ENCODE measurements around the gene TEX101.

Gene TEX101

DNA sequence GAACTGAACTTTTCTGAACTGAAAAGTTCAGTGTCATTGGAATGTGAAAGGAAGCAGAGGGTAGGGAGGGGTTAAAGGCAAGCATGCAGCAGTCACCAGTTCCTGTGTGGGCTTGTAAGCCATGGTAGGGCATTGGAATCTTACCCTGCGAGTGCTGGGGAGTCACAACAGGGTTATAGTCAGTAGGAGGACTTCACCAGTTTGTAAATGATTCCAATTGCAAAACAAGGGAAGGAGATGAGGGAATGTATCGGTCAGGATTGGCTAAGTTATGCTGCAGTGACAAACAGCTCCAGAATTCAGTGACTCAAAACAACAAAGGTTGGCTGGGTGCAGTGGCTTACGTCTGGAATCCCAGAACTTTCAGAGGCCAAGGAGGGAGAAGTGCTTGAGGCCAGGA is 37.9 kb downstream of the TEX101 start:
- DNase-seq: no peak

DNA sequence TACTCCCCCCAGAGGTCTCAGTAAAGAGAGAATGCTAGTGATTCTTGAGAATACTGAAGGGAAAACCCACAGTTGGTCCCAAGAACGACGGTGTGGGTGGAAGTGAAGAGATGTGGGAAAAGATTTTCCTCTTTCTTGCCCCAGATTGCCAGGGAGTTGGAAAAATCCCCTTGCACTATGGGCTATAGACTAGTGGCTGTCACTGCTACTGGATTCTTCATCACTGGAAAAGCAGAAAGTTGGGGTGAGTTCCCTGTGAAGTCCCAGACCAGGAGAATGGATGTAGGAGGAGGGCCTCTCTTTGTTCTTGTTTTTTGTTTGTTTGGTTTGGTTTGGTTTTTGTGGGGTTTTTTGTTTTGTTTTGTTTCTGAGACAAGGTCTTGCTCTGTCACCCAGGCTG is 39.3 kb downstream of the TEX101 start:
- DNase-seq: no peak

DNA sequence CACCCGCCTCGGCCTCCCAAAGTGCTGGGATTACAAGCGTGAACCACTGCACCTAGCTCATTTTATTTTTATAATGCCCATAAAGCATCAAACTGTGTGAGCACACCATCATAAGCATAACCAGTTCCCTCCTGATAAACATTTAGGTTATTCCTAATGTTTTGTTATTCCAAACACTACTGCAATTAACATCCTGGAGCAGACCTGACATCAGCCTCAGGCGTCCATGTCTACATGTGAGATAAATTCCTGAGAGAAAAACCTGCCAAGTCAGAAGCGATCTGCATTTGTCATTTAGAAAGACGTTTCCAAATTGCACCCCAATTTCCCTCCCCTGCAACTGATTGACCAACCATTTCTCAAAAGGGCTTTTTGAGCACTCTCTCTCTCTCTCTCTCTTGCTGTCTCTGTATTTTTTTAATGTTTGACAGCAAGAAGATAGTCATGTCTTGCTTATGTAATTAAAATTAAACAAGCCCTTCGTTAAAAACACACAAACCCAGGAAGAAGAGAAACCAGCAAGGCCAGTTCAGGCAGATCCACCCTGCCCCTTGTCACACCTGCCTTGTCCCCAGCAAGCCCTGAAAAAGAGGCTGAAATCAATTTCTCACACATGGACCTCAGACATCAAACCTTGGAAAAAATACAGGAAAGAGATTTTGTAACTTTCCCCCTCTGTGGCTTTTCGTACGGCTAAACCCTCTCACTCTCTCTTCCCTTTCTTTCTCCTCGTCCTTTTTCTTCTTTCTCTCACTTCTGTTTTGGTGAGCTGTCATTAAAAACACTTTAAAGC is 40.8 kb downstream of the TEX101 start:
- DNase-seq: no peak

DNA sequence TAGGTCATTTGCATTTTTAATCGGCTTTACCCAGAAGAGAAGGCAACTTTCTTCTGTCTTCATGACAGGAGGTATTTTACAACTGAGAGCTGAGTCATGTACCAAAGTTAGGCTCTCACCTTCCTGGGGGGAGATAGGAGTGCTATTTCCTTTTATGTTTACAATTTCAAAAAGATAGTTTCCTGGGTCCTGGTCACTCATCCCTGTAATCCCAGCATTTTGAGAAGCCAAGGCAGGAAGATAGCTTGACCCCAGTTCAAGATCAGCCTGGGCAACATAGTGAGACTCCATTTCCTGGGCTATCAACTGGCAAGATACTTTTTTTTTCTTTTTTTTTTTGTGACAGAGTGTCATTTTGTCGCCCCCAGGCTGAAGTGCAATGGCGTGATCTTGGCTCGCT is 43.1 kb downstream of the TEX101 start:
- DNase-seq: no peak

DNA sequence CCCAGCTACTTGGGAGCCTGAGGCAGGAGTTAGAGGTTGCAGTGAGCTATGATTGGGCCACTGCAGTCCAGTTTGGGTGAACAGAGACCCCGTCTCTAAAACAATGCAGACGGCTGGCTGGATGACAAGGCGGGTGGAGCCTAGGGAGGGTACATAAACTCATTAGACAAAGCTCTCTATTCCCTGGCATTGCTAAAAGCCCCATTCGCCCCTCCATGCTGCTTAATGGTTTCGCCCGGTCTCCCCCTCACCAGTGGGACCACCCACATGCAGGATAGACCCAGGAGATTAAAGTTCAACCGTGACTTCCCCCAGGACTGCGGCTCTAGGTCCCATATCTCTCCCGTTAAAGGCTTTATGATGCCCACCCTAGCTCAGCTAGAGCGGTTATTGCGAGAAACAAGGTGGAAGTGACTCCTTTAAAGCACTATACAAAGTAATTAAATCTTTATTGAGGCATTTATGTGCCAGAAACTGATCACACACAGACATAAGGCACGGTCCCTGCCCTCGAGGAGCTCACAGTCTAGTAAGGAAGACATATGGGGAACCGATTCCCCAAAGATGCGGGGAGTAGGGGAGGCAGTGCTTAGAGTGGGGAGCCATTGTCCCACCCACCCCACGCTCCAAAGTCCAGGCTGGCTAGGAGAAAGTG is 45.8 kb downstream of the TEX101 start:
- DNase-seq: no peak

DNA sequence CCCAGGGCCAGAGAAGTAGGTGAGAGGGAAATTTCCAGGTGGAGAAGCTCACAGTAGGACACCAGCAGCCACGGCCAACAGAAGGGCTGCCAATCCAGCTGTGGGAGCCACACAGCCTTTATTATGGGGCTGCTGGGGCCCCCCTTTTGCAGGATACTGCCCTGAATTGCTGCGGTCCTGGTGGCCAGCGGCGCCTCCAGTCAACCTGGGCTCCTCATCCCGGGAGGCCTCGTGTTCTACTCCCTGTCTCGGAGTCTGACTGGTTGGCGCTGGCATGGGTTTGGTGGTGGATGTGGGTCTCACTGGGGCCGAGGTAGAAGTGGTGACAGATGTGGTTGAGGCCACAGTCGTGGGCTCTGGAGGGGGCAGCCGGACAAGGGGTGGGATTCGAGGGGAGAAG is 46.6 kb downstream of the TEX101 start:
- no peak for DNase-seq

DNA sequence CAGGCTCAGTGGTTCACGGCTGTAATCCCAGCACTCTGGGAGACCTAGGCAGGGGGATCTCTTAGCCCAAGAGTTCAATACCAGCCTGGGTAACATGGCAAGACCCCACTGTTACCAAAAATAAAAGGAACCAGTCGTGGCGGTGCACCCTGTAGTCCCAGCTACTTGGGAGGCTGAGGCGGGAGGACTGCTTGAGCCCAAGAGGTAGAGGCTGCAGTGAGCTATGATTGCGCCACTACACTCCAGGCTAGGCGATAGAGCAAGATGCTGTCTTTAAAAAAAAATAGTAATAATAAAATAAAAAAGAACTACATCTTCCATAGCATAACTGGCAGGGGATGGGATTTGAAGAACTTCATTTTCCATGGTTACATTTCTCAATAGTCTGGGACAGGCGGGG is 47.7 kb downstream of the TEX101 start:
- DNase-seq: no peak

DNA sequence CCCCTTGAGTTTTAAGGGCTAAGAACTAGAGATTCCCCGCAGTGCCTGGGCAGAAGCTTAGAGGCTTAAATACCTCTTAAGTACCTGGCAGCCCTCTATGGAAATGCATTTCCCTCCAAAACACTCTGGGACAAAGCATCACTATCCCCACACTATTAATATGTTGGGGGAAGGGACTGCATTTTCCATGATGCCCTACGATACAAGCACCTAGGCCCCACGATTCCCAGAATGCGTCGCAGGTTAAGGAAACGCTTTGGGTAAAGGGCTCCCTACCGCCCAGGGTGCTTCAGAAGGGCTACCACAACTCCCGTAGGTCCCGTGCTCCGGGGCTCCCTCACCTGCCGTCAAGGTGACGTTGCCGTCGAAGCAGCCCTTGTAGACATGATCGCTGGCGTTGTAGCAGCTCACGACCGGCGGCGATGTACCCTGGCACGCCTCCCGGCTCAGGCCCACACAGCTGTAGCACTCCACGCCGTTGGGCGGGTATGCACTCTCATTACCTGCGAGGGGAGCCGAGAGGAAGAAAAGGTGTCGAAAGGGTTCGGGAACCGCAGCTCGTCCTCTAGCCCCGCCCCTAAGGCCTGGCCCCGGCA is 48.2 kb downstream of the TEX101 start:
- DNase-seq: no peak

DNA sequence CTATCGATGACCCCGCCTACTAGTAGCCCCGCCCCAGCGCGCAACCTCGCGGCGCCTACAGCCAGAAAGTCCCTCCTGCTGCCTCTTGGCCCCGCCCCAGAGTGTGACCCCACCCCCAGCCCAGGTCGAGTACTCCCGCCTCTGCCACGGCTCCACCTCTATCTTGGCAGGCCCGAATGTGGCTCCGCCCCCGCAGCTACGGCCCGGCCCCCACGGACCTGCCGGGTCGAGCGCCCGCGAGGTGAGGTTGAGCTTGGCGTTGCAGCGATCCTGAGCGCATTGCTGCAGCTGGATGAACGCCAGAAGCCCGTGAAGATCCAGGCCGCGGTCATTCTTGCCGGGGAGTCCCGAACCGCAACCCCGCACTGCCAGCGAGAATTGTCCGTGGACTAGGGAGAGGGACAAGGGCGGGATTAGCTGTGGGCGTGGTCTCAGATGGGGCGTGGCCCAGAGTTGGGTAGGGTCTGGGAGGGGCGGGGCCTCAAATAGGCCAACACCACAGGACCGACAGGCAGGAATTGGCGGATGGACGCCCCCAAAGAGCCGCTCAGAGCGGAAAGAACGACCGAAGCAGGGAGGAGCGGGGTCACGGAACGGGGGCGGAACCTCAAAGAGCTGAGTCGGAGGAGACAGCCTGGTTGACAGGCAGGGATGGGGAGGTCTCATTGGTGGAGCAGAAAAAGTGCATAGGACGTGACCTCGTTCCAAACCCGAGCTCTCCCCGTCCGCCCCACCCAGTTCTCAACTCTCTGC is 48.9 kb downstream of the TEX101 start:
- DNase-seq: peak; percentile 61

DNA sequence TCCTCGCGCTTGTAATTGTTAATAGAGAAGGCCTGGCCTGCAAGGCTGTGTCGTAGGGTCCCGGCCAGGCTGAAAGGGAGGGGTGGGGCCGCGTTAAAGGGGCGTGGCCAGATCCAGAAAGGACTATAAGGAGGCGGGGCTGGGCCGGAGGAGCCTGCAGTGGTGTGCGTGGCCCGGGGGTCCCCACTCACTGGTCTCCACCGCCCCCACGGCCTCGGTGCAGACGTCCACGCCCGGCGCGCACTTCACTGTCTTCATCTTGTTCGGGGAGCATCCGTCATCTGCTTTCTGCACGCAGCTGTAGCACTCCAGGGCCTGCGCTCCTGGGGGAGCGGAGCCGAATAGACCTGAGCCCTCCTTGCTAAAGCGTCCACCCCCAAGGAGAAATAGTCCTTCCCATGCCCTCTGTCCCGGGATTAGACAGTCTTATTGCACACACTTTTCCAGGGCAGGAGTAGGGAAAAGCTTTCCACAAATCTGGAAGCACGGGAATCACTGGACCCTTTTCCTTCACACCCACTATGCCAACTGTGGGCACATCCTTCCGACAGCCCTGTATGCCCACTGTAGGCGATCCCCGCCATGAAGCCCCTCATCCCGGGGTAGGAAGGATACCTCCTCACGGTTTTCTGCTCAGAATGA is 49.6 kb downstream of the TEX101 start:
- DNase-seq: no peak

DNA sequence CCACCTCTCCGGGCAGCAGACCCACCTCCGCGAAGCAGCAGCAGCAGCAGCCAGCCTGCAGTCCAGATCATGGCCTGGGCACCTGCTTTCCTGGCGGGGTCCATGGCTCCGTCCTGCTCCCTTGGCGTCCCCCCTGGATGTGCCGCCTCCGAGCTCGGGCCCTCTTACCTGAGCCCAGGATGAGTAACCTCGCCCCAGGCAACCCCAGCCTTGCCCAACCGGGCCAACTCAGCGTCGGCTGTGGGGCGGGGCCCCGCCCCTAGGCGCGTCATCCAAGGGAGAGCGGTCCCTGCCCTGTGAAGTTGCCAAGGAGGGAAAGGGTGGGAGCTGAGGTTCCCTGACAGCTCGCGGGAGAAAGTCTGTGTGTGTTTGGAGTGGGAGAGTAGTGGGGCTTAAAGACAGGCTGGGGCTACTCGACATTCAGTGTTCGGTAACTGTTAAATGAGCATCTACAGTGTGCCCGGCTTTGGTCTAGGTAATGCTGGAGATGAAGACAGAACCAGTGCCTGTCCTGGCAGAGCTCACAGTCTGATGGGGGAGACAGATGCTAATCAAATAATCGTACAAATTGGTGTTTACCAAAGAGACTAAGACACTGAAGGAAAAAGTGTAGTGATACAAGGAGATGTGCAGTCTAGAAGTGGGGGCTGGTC is 50.9 kb downstream of the TEX101 start, which contains the start of gene LYPD3:
TSS of gene LYPD3 (minus strand) at position 141 of the 653 bp plus-strand sequence. CDS start at position 104, 37 bp downstream.
- DNase-seq: no peak

DNA sequence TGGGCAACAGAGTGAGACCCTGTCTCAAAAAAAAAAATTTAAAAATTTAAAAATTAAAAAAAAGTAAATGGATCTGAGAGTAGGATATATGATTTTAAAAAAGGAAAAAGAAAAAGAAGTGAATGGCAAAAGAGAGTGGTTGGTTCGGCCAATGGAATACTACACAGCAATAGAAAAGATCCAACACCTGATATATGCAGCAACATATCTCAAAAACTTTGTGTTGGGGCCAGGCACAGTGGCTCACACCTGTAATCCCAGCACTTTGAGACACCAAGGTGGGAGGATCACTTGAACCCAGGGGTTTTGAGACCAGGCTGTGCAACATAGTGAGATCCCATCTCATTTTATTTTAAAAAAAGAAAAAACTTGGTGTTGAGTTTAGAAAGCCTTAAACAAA is 52.1 kb downstream of the TEX101 start:
- DNase-seq: no peak

DNA sequence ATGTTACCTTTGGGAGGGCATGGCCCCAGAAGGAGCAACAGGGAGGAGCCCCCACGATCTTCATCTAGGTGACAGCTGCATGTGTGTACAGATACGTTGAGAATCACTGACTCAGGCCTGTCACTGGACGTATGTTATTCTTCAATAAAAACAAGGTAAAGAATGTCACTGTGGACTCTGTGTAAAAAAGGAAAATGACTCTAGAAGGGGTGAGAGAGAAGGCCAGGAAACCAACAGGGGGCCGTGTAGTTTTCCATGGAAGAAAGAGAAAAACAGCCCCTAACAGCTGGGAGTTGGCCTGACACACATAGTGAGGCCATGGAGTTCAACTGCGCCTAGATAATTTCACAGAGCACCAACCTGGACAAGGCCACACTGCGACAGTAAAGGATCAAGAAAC is 52.6 kb downstream of the TEX101 start:
- DNase-seq: no peak

DNA sequence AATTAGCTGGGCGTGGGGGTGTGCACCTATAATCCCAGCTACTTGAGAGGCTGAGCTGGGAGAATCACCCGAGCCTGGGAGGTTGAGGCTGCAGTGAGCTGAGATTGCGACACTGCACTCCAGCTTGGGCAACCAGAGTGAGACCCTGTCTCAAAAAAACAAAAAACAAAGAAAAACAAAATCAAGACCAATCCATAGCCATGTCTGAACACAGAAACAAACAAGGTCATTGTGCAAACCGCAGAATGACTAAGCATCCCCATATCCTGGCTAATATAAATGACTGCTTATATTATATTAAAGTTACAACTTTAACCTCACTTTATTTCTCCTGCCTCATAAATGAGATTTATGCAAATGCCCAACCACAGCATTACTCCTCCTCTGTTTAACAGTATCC is 53.0 kb downstream of the TEX101 start:
- no peak for DNase-seq
